ENCODE data around the gene ACER3. TPM values are rescaled to one million over a fixed set of nuclear protein-coding genes. Genes with fewer than 3 reads are reported as not detected.
"Not testable (repeated sequence)": the region's sequence is repeated elsewhere in the genome, so short reads cannot be mapped to it uniquely, and the experiment has no call there.

ACER3 gene
- total RNA-seq, 4 donors from 2014 or later: 6.5 to 58.9 (median 27.4) TPM

DNA sequence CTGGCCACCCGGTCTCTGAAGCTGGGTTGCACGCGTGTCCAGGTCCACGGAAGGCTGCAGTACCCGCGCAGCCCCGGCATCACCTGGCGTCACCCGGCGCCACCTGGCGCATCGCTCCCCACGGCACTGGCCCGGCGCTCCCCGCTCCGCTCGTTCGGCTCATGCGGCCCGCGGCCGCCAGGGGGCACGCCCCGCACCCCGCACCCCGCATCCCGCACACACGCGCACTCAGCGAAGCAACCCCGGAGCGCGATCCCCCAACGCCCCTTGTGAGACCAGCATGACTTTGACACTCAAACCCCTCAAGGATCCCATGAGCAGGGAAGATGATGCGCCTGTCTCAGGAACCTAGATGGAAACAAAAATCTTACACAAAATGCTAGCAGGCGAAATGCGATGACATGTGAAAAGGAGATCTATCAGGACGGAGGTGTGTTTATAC, 185.4 kb downstream of the ACER3 start:
- DNase-seq: peak in 1 of 2 donors; percentile 35
- intact Hi-C loops (cut with DNase I; ENCODE audit: low total_unique reads): loop anchor here (5.0 kb wide), 1 partner anchor 46 kb away; no protein-coding TSS in a partner anchor
- Histone ChIP-seq H3K4me1 (peaks cover 0 to 3% of the 10 kb centered on the region in 2 donors), H3K9me3 (no peaks in the 10 kb centered on the region), H3K36me3 (no peaks in the 10 kb centered on the region), H3K27me3 (no peaks in the 10 kb centered on the region), H3K27ac (no peak overlapping the region), H3K4me3 (no peak overlapping the region)
- TF ChIP-seq POLR2A (IDR thresholded peaks at IDR 0.05): no peak
- TF ChIP-seq, protein P1, sequence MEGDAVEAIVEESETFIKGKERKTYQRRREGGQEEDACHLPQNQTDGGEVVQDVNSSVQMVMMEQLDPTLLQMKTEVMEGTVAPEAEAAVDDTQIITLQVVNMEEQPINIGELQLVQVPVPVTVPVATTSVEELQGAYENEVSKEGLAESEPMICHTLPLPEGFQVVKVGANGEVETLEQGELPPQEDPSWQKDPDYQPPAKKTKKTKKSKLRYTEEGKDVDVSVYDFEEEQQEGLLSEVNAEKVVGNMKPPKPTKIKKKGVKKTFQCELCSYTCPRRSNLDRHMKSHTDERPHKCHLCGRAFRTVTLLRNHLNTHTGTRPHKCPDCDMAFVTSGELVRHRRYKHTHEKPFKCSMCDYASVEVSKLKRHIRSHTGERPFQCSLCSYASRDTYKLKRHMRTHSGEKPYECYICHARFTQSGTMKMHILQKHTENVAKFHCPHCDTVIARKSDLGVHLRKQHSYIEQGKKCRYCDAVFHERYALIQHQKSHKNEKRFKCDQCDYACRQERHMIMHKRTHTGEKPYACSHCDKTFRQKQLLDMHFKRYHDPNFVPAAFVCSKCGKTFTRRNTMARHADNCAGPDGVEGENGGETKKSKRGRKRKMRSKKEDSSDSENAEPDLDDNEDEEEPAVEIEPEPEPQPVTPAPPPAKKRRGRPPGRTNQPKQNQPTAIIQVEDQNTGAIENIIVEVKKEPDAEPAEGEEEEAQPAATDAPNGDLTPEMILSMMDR (IDR thresholded peaks at IDR 0.05): peak in 3 of 4 experiments; percentile 26 to 63 (median 59)

GRCh38 chr11:77047007-77047927, 186.5 kb downstream of the ACER3 start:
- H3K4me3 ChIP-seq: peak overlapping the region; percentile 16 to 33
- TF ChIP-seq POLR2A (IDR thresholded peaks at IDR 0.05): no peak
- TF ChIP-seq, protein P1 (IDR thresholded peaks at IDR 0.05): peak; percentile 68 to 89 (median 81)
- intact Hi-C loops (cut with DNase I; ENCODE audit: low total_unique reads): loop anchor here (5.0 kb wide), 1 partner anchor 45 kb away; no protein-coding TSS in a partner anchor
- peaks cover 0 to 3% of the 10 kb centered on the region in 2 donors for H3K4me1 ChIP-seq
- no peaks in the 10 kb centered on the region for H3K9me3 ChIP-seq
- no peaks in the 10 kb centered on the region for H3K27me3 ChIP-seq
- H3K27ac ChIP-seq: peak overlapping the region in 1 of 2 donors; percentile 21
- no peaks in the 10 kb centered on the region for H3K36me3 ChIP-seq
- peak; percentile 74 to 93 for DNase-seq

GRCh38 chr11:77047928-77048446, 187.3 kb downstream of the ACER3 start:
- not testable (repeated sequence) for H3K4me3 ChIP-seq, DNase-seq, H3K36me3 ChIP-seq, H3K27me3 ChIP-seq, H3K9me3 ChIP-seq, H3K27ac ChIP-seq, H3K4me1 ChIP-seq
- intact Hi-C loops (cut with DNase I; ENCODE audit: low total_unique reads): loop anchor here (5.0 kb wide), 1 partner anchor 44 kb away; no protein-coding TSS in a partner anchor

- intact Hi-C loops (cut with DNase I; ENCODE audit: low total_unique reads): loop anchor here (5.0 kb wide), 1 partner anchor 43 kb away; no protein-coding TSS in a partner anchor
- Histone ChIP-seq H3K4me3 (no peak overlapping the region), H3K36me3 (no peaks in the 10 kb centered on the region), H3K27ac (no peak overlapping the region), H3K27me3 (no peaks in the 10 kb centered on the region), H3K4me1 (peaks cover 0 to 3% of the 10 kb centered on the region in 2 donors), H3K9me3 (no peaks in the 10 kb centered on the region)
- no peak for TF ChIP-seq POLR2A (IDR thresholded peaks at IDR 0.05)
- TF ChIP-seq, protein P1 (IDR thresholded peaks at IDR 0.05): no peak
- no peak for DNase-seq
These were observed 188.3 kb downstream of the ACER3 start for GRCh38 chr11:77049026-77049425.

DNA sequence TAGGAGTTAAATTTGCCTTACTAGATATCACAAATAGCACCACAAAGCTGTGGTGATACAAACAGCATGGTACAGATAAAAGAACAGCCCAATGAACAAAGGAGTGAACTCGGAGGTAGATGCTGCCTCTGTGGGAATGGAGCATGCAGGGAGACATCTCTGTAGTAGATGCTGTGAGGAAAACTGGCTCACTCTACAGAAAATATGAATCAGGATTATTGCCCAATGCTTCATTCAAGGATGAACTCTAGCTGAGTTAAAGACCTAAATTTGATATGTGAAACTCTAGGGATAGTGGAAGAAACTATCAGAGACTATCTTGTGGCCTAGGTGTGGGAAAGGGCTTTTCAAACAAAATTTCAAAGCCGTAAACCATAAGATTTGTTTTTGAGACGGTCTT, 190.8 kb downstream of the ACER3 start:
- no peak overlapping the region for H3K4me3 ChIP-seq
- H3K4me1 ChIP-seq: no peaks in the 10 kb centered on the region
- H3K27ac ChIP-seq: no peak overlapping the region
- intact Hi-C loops (cut with DNase I; ENCODE audit: low total_unique reads): no loop called here
- H3K27me3 ChIP-seq: no peaks in the 10 kb centered on the region
- TF ChIP-seq, protein P1 (IDR thresholded peaks at IDR 0.05): no peak
- TF ChIP-seq POLR2A (IDR thresholded peaks at IDR 0.05): no peak
- no peak for DNase-seq
- H3K36me3 ChIP-seq: no peaks in the 10 kb centered on the region
- peaks cover 0 to 4% of the 10 kb centered on the region in 2 donors for H3K9me3 ChIP-seq
